ENCODE measurements around the gene HS3ST3A1.
"Not testable (repeated sequence)": the region's sequence is repeated elsewhere in the genome, so short reads cannot be mapped to it uniquely, and the experiment has no call there.

Gene HS3ST3A1

DNA sequence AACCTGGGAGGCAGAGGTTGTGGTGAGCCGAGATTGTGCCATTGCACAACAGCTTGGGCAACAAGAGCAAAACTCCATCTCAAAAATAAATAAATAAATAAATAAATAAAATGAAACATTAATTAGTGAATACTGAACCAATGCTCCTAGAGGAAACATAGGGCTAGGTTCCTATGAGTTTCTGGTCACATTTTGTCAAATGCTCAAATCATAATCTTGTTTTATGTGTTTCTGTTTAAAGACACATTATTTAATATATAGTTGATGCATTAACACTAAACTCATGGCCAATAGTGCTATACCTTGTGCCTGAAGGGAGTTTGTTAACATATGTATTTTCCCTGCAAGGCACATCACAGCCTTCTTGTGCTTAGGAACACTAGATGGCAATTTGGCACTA, 66.8 kb downstream of the HS3ST3A1 start:
- no peak for DNase-seq

DNA sequence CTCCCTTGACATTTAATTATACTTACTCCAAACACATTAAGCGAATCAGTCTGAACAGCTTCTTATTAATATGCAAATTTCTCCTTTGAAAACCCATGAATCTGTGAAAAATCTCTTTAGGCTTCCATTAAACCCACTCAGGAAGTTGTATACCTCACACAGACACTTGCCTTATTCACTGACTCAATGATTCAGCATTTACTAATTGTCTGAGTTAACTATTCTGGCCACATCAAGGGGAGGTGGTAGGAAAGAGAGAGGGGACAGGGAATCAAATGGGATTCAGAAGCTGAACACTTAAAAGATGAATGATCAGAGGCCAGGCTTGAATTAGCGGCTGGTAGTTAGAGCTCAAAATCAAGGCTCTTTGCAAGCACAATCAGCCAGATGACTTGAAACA, 70.0 kb downstream of the HS3ST3A1 start:
- DNase-seq = no peak

DNA sequence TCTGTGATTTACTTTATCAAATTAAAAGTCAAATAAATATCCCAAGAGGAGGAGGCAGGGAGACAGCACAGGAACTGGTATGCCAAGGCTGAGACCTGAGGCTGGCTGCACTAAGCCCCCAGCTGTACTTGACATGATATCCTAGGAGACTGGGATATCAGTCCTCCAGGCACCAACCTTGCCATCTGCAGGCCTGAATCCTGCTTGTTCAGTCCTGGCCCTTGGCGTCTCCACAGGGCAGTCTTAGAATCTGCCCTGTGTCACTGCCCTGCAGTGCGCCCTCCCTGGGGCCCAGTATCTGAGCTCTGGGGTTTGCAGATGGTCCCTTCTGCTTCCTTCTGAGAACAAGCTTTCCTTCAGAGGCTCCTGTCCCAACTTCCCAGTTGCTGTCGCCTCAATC, 75.9 kb downstream of the HS3ST3A1 start:
- DNase-seq = no peak

DNA sequence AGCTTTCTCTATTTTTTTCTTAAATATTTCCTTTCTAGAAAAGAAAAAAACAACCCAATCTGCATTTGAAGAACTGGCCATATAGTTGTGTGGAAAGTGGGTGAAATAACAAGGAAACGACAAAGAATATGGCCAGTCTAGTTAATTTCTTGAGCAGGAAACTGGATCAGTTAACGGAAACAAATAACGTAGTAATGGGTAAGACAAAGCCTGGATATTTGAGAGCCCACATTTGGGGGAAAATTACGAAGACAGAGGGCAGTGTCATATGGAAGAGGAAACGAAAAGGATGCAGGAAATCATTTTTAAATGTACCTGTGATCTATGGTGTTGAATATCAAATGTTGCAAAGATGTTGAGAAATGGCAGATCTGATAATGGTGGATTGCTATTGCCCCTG, 78.6 kb downstream of the HS3ST3A1 start:
- DNase-seq = no peak

DNA sequence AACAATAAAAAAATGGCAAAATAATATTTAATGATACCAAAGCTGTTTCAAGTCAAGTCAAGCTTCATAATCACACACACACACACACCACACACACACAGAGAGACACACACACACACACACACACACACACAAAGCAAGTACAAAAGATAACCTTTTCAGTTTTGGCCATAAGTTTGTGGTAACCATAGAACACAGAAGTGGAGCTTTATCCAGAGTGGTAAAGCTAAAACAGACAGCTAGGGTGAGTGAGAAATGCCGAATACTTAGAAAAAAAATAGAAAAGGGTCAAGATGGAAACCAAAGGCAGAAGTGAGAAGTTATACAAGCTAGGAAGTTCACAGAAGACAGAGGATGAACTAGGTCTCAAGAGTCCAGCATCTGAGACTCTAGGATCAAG, 79.0 kb downstream of the HS3ST3A1 start:
- no peak for DNase-seq

DNA sequence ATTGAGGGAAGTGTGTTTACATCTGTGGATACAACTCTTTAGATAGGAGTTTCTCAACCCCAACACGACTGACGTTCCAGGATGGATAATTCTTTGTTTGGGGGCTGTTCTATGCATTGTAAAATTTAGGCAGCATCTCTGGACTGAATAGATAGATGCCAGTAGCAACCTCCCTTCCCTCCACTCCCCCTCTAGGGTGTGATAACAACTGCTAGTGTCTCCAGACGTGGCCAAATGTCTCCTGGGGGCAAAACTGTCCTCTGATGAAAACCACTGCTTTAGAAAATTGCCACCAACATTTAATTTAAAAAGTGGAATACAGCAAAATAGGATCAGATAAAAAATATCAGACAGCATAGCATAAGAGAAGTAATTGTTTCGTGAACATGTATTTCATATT, 79.9 kb downstream of the HS3ST3A1 start:
- DNase-seq = no peak

DNA sequence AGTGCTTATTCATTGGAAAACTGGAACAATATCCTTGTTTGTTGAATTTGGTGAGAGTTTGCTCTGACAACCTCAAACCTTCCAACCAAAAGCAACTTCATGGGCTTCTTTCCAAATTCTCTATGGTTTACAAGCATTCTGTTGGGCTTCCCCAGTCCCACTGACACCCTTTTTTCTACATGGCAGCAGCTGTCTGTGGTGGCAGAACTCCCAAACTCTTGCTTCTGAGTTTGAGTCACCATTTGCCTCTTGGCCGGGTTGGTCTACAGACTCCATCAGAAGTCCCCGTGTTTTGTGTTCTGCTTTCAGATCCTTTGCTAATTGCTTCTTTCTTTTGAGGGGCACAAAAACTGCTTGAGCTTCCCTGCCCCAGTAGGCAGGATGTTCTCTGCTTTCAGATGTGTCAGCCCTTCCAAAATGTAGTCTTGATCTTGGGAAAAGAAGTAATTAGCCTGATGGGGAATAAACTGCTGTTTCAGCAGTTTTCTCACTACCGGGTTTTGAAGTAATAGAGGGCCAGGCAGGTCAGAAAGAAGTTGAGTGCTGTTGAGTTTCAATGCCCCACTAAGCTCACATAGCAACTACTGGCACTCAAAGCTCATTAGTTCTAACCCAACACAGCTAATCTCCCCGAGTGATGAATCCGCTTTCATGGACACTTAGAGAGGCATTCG, 80.7 kb downstream of the HS3ST3A1 start:
- DNase-seq = no peak

DNA sequence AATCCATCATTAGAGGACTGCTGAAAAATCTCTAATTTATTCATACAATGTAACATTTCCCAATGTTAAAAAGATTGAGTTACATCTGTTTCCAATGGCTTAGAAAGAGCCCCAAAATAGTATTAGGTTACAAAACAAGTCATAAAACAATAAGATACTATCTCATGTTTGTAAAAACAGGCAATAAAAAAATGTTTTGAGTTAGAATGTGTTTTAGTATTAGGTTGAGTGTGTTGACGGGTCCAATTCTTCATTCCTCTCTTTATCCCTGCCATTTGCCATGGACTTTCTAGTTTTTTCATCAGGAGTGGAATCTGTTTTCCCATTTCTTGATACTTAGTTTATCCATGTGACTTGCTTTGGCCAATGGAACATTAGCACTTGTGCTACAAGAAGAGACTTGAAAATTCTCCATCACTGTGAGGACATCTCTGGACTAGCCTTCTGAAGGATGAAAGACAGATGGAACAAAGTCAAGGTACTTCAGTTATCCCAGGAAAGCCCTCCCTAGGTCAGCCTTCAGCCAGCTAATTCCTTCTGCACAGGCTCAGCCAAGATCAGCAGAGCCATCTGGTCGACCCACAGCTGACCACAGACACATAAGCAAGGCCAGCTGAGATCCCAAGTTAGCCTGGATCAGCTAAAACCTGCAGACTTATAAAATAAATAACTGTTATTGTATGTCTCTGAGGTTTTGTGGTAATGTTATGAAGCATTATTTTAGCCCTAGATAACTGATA, 83.3 kb downstream of the HS3ST3A1 start:
- DNase-seq = no peak

DNA sequence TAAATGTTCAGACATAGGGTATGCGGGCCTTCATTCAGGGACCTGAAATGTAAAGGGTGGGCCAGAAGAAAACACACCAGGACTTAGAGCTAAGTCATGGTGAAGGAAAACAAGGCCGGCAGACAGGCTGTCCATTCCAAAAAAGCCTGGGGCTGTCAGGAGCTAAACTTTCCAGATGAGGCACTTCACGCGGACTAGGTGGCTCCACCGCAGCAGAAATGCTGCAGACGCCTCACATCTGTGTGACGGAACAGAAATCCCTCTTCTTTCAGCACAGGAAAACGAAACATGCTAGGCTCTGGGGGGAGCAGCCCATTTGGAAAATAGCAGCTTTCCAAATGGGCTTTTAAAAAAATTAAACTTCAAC, 88.7 kb downstream of the HS3ST3A1 start:
- DNase-seq = no peak

DNA sequence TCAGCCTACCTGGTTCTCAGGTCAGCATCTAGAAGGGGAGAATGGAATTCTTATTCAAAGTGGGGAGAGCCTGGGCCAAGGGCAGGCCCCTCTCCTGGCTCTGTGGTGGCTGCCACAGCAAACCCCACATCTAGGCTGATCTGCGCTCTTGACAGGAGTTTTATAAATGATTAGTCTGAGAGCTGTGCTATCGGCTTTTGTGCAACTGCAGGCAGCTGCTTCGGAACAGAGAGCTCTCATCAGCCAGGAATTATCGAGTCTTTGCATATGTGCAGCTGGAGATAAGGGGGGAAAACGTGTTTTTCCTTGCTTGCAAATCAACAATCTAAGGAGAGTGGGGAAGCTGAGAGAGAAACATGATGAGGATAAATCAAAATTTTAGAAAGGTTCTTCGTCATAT, 91.7 kb downstream of the HS3ST3A1 start:
- no peak for DNase-seq

DNA sequence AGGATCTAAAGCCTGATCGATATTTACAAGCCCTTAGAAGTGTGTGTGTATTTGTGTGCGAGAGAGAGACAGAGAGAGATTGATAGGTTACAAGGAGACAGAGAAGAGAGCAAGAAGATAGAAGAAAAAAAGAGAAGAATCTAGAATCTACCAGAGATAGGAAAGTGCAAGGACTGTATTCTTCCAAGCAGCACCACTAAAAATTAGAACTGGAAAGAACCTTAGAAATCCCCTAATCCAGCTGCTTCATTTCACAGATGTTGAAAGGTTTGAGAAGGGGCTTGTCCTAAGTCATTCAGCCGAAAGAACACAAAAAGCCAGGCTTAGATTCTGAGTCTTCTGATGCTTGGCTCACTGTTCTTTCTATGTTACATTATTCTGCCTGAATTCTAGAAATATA, 92.2 kb downstream of the HS3ST3A1 start:
- no peak for DNase-seq

DNA sequence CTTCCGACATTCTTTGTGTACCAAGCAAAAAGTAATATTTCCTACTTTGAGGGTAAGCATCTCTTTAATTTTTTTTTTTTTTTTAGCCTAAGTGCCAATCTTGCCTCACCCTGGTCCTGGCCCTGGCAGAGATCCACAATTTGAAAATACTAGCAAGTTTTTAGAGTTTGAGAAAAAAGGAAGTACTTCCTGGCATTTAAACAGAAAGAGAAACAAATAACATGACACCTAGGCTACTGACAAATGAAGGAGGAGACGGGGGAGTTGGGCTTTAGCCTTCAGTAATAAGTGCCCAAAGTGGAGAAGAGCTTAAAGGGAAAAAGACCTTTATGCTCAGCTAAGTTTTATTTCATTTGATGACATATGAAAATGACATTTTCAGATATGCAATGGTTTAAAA, 92.8 kb downstream of the HS3ST3A1 start:
- DNase-seq = no peak

DNA sequence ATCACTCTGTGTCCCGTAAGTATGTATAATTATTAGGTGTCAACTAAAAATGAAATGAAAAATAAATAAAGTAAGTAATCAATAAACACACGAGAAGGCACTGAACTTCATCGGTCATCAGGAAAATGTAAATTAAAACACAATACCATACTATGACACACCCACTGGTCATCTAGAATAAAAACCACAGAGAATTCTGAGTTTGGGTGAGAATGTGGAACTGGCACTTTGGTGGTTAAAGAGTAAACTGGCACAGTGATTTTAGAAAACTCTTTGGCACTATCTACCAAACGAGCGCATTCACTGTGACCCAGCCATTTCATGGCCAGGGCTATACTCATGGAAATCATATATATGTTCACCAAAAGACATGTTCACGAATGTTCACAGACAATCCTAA, 98.2 kb downstream of the HS3ST3A1 start:
- no peak for DNase-seq

DNA sequence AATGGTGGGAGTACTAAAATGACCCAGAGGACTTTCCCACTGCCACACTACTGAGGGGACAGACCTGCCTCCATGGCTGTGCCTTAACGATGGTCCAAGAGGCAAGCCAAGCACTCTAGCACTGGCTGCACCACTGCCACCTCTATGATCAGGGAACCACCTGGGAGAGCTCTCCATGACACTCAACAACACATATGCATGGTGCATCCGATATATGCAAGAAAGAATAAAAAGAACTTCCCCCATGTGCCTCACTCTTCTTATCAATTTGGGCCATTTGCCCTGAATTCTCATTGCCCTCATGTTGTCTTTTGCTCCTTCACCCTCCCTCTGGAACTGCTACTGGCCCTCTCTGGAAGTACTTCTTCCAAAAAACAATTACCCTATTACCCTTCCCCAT, 99.5 kb downstream of the HS3ST3A1 start:
- DNase-seq = no peak

DNA sequence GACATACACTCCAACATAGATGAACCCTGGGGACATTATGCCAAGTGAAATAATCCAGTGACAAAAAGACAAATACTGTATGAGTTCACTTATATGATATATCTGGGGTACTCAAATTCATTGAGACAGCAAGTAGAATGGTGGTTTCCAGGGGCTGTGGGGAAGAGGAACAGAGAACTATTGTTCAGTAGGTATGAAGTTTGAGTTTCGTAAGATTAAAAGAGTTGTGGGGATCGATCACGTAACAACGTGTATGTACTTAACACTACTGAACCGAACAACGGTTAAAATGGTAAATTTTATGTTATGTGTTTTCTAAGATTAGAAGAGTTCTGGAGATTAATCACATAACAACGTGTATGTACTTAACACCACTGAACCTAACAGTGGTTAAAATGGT, 100.8 kb downstream of the HS3ST3A1 start:
- no peak for DNase-seq

DNA sequence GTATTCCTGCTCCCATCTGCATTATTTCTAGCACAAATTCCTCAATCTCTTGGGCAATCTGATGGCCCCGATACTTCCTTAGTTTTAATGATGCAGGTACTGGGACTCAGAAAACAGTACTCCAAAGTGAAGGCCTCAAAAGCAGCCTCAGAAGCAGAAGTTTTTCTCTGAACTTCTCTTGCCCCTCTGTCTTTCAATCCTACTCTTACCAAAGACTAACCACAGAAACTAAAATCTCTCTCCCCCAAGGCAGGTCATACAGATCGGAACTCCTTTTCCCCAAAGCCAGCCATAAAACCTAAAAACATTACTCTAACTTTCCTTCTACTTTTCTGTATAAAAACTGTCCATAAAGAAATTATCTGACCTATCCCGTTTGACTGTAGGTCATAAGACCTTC, 103.5 kb downstream of the HS3ST3A1 start:
- DNase-seq = no peak

DNA sequence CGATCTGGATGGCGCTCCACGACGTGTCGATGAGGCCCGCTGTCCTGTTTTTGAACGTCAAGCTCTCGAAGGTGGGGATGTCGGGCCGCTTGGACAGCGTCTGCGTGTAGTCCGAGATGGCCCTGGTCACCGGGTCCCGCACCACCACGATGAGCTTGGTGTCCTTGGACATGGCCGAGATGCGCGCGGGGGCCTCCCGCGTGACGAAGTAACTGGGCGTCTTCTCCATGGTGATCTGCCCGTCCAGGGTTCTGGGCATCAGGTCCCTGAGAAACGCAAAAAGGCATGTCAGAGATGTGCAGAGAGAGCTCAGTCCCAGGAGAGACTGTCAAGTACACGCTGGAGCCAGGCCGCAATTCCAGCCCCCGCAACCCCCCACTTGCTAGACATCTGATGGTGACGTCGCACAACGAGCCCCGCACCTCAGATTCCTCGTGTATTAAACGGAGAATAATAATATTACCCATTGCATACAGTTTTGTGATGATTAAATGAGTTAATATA, 105.1 kb downstream of the HS3ST3A1 start:
- not testable (repeated sequence) for DNase-seq

DNA sequence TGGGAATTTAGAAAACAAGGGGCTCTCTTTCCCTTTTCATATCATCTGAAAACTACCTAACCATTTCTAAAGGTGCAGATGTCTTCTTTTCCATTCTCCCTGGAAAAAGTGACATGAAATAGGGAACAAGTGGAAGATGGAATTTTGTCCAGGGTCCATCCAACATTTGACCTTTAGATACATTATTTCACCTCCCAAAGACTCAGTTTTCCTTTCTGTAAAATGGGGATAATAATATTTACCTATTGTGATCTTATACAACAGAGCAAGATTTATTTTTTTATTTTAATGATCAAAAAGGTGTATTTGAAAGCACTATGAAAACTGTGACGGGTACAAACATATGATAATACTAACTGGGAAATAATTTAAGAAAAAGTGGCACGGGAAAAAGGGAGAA, 106.3 kb downstream of the HS3ST3A1 start:
- DNase-seq = no peak

DNA sequence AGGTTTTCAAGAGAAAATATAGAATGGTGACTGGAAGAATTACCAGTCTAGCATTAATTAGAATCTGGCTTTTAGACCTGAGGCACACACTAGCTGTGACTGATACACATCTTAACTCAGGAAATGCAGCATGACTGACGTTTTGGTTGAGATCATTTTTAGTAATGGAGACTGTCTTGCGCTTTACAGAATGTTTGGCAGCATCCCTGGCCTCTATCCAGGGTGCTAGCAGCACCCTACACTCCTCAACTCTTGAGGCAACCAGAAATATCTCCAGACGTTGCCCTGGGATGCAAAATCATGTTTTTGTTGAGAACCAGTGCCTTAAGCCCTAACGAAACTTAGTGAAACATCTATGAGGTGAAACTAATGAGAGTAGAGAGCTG, 109.0 kb downstream of the HS3ST3A1 start:
- no peak for DNase-seq

DNA sequence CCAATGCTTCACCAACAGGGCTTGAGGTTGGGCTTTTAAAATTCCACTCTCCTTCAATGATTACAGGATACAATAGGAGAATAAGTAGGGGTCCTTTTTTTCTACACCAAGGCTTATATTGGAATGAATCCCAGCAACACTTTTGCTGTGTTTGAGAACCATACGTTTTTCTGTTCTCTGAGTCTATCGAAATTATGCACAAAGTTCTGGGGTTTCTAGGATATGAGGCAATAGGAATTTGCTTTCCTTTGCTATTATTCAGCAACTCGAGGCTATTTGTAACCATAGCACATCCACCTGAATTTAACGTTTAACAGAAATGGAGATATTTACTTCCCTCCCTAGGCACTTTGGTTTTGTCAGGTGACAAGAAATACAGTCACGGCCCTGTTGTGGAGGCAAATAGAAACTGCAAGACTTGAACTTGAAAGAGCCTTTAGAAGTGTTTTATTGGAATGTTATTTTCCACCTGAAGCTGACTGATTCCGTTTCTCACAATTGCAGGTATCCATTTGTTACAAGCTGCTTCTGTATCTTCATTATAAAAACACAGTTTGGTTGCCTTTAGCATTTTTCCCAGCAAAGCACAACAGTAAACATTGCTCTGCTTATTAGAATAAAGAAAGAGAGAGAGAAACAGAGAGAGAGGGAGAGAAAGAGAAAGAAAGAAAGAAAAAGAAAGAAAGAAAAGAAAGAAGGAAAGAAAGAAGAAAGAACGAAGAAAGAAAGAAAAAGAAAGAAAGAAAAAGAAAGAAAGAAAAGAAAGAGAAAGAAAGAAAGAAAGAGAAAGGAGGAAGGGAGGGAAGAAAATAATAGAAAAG, 109.6 kb downstream of the HS3ST3A1 start:
- no peak for DNase-seq

DNA sequence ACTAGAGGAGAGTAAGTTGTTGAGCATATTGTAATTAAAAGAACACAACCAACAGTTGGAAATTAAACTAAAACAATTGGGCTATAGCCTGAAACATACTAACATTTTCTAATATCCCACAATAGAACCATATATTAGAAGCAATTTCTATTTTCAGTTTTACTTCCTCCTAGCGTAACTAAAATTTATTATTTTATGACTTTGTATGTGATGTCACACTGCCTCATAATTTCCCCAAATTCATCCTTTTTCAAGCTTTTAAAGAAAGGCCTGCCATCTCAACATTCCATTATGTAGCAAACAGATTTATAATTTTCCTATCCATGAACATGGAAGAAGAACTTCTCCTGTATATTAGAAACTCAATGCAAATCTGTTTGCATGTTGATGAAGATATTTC, 110.2 kb downstream of the HS3ST3A1 start:
- DNase-seq = no peak

DNA sequence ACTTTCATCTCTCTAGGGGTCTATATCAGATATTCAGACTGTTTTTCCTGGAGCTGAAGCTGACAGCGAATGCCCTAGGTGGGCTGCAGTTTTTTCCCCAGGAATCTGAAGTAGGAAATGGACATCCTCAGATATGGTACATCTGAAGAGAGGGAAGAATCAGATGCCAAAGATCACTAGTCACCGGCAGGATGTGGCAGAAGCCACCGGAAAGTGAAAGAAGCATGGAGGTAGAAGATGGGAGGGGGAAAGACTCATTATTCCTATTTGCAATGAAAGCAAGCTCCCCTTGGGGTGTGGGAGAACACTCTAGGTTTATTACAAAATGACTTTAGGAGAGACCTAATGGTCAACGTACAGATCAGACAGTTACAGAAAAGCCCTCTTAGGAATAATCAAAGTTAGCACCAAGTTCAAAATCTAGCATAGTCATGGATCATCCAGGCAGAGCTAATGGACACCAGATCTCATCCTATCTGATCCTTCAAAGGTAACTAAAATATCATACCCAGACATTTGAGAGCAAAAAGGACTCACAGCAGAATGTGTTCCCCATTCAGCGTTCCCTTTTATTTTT, 110.7 kb downstream of the HS3ST3A1 start:
- no peak for DNase-seq

DNA sequence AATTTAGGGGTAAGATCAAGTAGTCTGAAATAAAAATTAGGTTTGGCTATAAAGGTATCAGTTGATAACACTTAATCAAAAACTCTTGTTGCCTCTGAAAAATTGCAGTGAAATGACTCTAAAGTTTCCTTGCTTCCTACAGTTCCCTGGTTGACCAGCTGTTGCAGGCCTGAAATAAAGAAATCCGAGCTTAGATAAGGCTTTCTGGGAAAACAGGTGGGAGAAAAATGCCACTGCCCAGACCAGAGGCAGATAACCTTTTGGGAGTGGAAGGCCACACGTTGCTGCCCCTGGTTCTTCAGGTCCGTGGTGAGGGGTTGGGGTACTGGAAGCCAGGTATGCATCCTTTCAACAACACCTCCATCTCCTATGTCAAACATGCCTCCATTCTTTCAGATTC, 111.3 kb downstream of the HS3ST3A1 start:
- DNase-seq = no peak

DNA sequence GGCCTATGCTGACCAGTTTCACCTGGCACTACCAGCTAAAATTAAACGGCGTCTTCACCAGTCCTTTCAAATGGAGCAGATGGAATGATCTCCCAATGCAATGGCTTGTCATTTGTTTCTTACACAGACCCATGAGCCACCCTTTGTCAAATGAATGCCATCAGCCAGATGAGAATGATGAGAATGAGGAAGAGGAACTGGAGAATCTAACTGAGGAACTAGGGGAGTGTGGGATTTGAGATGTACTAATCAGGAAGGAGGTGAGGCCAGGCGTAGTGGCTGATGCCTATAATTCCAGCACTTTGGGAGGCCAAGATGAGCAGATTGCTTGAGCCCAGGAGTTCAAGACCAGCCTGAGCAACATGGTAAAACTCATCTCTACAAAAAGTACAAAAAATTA, 116.4 kb downstream of the HS3ST3A1 start:
- no peak for DNase-seq
